ENCODE measurements around the gene SLC8A2. TPM values are rescaled to one million over a fixed set of nuclear protein-coding genes. Genes with fewer than 3 reads are reported as not detected.

SLC8A2 gene
- total and polyA plus RNA-seq, 10 of the 15 experiments (the other 5 are each of a cell fraction or from before 2014, with no cell fraction given) = not detected

GRCh38 chr19:47512183-47512947 lies 40.7 kb upstream of the SLC8A2 start:
- H3K27ac ChIP-seq (ENCODE audit: control insufficient read depth, insufficient read depth) = peak overlapping the region; percentile 68
- ChIA-PET CTCF (interaction anchor here (1.1 to 2.2 kb wide), 5 partner anchors 24 to 194 kb away, joined by 3 to 7 read pairs (median 5); no protein-coding TSS in a partner anchor), POLR2A (no interaction called here), SMC1A (ENCODE audit: uncharacterized antibody, unreplicated experiment) (interaction anchor here (0.6 to 3.2 kb wide), 4 partner anchors 28 to 810 kb away, joined by 3 to 16 read pairs (median 4); partner anchors contain the start of gene KPTN), RAD21 (ENCODE audit: unreplicated experiment) (no interaction called here)
- no peak for DNase-seq (ENCODE audit: low read depth, low spot score)
- FAIRE-seq = no peak
- peaks cover 70% of the 10 kb centered on the region for H3K79me2 ChIP-seq (ENCODE audit: control insufficient read depth, insufficient read depth, low read length)
- peak overlapping the region; percentile 88 for H3K4me2 ChIP-seq (ENCODE audit: control insufficient read depth, insufficient read depth)
- peak; percentile 51 for TF ChIP-seq ATF7 (IDR thresholded peaks at IDR 0.05; ENCODE audit: low read depth)
- no peak for TF ChIP-seq CTCF (IDR thresholded peaks at IDR 0.05 in 2 of 3, conservative IDR thresholded peaks at IDR 0.05 in 1 of 3; ENCODE audit: control insufficient read depth in 2 of 3, extremely low read depth in 1 of 3, insufficient read depth in 1 of 3, low read depth in 3 of 3, low read length in 3 of 3)
- peak overlapping the region; percentile 66 for H3K4me3 ChIP-seq
- H3K27me3 ChIP-seq (replicated peaks in 1 of 2; ENCODE audit: control insufficient read depth in 2 of 2, insufficient read depth in 2 of 2, low read length in 1 of 2) = no peaks in the 10 kb centered on the region
- WGBS (ENCODE audit: insufficient coverage, insufficient replicate concordance, low lambda C conversion rate, missing lambda C conversion rate) = 63% methylated on average over 11 of the region's 11 CpGs
- no TSS peak for BruUV-seq (replicated peaks)
- peaks cover 25% of the 10 kb centered on the region for H3K4me1 ChIP-seq (ENCODE audit: control insufficient read depth, insufficient read depth, low read length)
- H3K9ac ChIP-seq (ENCODE audit: control insufficient read depth, insufficient read depth, low read length) = peak overlapping the region; percentile 100
- intact Hi-C loops (cut with micrococcal nuclease; ENCODE audit: unreplicated experiment) = loop anchor here (10.0 kb wide), 1 partner anchor 228 kb away; no protein-coding TSS in a partner anchor
- no peak for ATAC-seq
- H4K20me1 ChIP-seq (ENCODE audit: control insufficient read depth, insufficient read depth) = no peaks in the 10 kb centered on the region; the same call in 1 of the 2 replicates
- H3K9me3 ChIP-seq (replicated peaks; ENCODE audit: control insufficient read depth, insufficient read depth, low read length) = no peaks in the 10 kb centered on the region
- peaks cover 2 to 4% of the 10 kb centered on the region in 2 experiments; a peak in 3 of 4 replicates for H3K36me3 ChIP-seq (ENCODE audit: control insufficient read depth in 2 of 2, insufficient read depth in 2 of 2, low read length in 1 of 2)
- in situ Hi-C loops (cut with MboI) = no loop called here
- no peak overlapping the region for H2AFZ ChIP-seq (ENCODE audit: control insufficient read depth, low read depth, low read length)
